NCI-H345 (cell line): ENCODE results near the gene PDCD7.
"Not testable (repeated sequence)": the region's sequence is repeated elsewhere in the genome, so short reads cannot be mapped to it uniquely, and the experiment has no call there.

Experiments
- DNase-seq: peaks from one replicate; lab custom pipeline; 2025; lab: John Stamatoyannopoulos, UW

Gene PDCD7

DNA sequence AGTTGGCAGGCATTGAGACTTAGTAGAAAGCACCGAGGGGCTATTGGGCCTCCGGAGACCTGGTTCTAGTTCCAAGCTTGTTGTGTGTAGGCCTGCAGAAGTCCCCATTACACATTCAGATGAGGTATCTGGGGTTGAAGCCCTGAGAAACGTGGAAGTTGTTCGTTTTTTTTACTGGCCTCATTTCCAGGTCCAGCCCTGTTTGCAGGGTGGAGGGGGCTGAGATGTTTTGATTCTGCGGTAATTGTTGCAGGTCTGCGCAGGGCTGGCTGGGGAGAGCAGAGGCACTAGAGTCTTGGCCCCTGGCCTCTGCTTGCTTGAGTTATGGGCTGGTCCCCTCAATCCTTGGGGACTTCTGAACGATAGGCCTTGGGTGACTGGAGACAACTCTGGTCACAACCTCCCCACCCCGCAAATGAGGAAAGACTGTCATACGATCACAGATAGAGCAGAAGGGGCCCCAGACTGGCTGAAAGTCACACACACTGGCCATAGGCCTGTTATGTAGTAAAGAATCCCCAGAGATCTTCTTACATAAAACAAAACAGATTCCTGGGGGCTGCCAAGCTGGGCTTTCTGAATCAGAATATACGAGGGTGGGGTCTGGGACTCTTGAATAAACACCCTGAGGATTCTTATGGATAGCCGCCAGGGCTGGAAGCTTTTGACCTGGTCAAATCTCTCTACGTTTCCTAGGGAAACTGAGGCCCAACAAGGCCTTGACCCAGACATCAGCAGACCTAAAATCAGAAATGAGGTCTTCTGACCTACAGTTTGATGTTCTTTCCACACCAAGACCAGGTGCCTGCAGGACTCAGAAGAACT is 41.5 kb downstream of the PDCD7 start:
- no peak for DNase-seq

- DNase-seq = no peak
Observed at GRCh38 chr15:65089206-65089824, 44.3 kb downstream of the PDCD7 start.

GRCh38 chr15:65088643-65089021 is 45.0 kb downstream of the PDCD7 start:
- DNase-seq = no peak

DNA sequence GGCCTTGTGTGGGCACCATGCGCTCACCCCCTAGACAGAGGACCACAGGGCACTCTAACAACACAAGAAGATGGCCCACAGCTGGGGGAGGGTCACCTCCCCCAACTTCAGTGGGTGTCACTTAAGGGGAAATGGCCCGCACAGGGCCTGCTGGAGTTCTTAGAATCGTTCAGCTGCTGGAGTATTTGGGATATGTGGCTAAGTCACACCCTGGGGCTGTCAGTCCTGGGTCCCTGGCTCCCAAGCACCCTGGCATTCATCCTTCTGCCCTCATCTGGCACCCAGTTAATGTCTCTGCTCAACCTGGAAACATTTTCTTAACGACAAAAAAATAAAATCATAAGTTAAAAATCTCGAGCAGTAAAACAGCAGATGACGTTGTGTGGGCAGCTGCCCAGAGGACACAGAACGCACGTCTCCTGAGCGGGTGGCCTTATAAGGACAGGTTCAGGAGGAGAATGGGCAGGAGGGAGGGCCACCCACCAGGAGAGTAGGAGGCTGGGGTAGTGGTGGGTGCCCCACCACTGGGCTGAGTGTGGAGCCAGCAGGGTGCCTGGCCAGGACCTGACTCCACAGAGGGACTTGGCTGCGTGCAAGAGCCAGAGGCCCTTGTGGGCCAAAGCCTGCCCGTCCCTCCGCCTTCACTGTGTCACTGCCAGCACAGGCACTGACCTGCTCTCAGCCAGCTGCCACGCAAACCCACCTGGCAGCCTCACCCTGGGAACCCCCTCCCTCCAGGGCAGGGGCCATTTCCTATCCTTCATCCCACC is 45.5 kb downstream of the PDCD7 start:
- DNase-seq = no peak

DNA sequence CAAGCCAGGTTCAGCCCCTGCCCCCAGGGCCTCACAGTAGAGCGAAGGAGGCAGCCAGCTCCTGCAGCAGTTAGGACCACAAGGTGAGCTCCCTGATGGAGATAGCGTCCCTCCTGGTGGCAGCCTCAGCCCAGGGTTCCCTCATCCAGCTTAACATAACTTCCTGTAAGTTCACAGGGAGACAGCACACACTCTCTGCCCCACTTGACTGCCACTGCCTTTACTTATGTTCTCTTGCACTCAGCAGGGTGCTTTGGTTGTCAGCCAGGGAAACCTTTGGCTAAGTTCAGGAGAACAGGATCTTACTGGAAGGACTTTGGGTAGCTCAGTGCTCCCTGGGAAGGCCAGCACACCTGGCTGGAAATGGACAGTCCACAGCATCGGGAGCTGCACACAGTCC is 46.2 kb downstream of the PDCD7 start:
- no peak for DNase-seq

- DNase-seq = no peak
Observed at GRCh38 chr15:65086680-65087111, 46.9 kb downstream of the PDCD7 start.

GRCh38 chr15:65085990-65086679 is 47.5 kb downstream of the PDCD7 start:
- DNase-seq = no peak

- no peak for DNase-seq
Observed at GRCh38 chr15:65085207-65085753, 48.3 kb downstream of the PDCD7 start.

DNA sequence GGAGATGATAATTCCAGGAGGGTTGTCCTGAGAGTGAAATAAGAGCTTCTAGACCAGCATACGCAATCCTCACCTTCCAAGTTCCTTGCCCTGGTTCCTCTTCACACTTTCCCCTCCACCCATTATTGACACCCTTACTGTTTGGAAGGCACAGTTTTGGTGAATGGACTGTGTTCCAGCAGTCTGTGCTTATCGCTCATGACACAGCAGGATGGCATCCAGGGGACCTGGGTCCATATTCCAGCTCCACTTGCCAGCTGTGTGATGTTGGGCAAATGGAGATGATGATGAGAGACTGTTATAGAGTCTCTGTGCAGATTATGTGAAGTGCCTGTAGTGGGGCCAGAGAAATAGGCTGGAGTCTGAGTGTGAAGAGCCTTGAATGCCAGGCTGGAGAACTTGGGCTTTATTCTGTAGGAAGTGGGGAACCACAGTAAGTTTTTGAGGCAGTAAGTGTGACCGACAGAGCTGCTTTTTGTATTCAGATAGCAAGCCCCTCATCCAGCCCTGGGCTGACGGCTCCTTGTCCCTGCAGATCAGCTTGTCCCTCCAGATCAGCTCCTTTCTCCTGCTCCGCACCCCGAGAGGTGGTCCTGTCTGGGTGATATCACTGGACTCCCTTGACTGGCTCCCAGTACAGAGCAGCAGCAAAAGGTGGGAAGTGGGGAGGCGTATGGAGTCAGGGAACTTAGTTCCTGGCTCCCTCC is 49.0 kb downstream of the PDCD7 start:
- DNase-seq = no peak

GRCh38 chr15:65083262-65083701 is 50.3 kb downstream of the PDCD7 start:
- DNase-seq = no peak

DNA sequence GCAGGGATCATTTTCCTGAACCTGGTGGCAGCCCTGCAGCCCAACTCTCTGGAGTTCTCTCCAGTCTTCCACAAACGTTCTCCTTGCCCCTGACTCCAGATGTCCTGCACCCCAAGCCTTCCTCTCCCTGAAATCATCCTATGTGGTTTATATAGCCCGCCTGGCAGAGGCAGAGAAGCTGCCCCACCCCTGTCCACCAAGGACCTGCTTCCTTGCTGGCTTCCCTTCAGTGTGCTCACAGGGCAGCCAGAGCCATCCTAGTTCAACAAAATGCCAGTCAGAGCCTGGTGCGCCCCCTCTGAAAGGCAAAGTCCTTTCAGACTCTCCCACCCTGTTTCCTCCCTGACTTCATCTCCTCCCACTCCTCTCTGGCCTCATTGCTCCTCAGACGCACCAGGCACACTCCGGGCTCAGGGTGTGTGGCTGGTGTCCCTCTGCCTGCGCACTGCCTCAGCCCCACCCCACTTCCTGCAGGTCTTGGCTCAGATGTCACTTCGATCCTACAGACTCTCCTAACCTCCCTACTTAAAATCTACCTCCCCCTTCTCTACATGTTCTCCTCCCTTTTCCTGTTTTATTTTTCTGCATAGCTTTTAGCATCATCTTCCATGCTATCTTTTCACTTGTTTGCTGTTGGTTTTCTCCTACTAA is 51.2 kb downstream of the PDCD7 start:
- no peak for DNase-seq

DNA sequence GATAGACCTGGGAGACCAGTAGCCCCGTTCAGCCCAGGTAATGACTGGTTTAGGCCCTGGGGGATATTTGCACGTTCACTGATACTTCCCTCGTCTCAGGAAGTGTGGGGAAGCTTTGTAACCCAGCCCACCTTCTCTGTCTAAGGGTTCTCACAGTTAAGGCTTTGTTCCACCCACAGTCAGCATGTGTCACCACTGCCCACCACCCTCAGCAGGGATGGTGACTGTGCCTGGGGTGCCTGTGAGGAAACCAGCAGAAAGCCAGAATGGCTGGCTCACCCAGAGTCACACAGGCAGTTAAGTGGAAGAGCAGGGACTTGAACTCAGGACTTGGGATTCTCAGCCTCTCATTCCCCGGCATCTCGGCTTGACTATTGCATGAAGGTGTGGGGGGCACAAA is 51.9 kb downstream of the PDCD7 start:
- DNase-seq = no peak

DNA sequence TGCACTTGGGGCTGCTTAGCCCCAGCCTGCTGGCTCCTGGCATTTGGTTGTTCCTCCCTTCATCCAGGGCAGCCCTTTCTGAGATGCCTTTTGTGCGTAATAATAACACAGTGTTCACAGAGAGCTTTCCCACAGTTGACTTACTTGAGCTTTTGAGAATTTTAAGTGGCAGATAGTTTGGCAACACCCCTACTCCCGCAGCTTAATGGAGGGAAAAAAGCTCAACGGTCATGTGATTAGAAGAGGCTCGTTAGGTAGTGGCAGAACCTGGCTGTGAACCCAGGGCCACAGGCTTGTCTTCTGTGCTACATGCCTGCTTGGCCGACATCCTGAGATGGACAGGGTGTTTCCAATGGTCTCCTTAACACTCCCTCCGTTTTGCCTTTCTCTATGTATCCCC is 52.3 kb downstream of the PDCD7 start:
- no peak for DNase-seq

DNA sequence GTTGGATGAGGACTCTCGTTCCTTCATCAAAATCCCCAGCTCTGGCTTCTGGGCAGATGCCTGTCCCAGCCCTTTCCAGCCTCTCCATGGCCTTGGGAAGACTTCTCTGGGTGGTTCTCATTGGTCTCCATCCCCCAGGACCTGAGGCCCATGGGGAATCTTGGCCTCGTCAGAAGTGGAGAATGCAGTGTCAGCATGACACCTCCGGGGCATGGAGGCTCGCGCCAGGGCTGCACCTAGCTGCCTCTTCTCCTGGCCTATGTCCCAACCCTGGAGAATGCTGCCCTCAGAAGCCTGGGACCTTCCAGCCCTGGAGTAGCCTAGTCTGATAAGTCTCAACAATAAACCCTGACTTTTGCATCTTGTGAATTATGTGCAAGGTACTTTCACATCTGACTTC is 54.0 kb downstream of the PDCD7 start:
- no peak for DNase-seq

- no peak for DNase-seq
Observed at GRCh38 chr15:65077981-65078352, 55.6 kb downstream of the PDCD7 start.

DNA sequence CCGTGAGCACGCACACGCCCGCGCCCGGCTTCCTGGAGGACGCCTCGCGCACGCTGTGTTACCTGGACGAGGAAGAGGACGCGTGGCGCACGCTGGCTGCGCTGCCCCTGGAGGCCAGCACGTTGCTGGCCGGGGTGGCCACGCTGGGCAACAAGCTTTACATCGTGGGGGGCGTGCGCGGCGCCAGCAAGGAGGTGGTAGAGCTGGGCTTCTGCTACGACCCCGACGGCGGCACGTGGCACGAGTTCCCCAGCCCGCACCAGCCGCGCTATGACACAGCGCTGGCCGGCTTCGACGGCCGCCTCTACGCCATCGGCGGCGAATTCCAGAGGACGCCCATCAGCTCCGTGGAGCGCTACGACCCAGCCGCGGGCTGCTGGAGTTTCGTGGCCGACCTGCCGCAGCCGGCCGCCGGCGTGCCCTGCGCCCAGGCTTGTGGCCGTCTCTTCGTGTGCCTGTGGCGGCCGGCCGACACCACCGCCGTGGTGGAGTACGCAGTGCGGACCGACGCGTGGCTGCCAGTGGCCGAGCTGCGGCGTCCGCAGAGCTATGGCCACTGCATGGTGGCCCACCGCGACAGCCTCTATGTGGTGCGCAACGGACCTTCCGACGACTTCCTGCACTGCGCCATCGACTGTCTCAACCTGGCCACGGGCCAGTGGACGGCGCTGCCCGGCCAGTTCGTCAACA is 56.2 kb downstream of the PDCD7 start:
- DNase-seq = no peak

DNA sequence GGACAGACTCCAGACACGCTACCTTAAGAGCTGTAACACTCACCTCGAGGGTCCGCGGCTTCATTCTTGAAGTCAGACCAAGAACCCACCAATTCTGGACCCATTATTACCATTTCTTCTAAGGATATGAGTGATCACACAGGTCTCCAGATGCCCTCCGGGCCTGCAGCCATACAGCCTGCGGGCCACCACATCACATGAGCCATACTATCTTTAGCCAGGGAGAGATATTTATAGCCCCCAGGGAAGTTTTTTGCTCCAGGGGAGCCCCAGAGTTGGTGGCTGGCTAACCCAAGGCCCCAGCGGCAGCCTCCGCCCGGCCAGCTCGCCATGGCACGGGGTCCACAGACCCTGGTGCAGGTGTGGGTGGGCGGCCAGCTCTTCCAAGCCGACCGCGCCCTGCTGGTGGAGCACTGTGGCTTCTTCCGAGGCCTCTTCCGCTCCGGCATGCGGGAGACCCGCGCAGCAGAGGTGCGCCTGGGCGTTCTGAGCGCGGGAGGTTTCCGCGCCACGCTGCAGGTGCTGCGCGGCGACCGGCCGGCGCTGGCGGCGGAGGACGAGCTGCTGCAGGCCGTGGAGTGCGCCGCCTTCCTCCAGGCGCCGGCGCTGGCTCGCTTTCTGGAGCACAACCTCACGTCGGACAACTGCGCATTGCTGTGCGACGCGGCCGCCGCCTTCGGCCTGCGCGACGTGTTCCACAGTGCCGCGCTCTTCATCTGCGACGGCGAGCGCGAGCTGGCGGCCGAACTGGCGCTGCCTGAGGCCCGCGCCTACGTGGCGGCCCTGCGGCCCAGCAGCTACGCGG is 56.9 kb downstream of the PDCD7 start, which contains the start of gene KBTBD13:
TSS of gene KBTBD13 (plus strand) at position 261 of the 805 bp plus-strand sequence. CDS start at position 331, 70 bp downstream.
- no peak for DNase-seq

DNA sequence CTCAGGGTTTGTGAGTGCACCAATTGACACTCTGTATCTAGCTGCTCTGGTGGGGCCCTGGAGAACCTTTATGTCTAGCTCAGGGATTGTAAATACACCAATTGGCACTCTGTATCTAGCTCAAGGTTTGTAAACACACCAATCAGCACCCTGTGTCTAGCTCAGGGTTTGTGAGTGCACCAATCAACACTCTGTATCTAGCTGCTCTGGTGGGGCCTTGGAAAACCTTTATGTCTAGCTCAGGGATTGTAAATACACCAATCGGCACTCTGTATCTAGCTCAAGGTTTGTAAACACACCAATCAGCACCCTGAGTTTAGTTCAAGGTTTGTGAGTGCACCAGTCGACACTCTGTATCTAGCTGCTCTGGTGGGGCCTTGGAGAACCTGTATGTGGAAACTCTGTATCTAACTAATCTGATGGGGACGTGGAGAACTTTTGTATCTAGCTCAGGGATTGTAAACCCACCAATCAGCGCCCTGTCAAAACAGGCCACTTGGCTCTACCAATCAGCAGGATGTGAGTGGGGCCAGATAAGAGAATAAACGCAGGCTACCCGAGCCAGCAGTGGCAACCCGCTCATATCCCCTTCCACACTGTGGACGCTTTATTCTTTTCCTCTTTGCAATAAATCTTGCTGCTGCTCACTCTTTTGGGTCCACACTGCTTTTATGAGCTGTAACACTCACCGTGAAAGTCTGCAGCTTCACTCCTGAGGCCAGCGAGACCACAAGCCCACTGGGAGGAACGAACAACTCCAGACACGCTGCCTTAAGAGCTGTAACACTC is 57.8 kb downstream of the PDCD7 start:
- not testable (repeated sequence) for DNase-seq
